ENCODE results near the gene METTL13. TPM values are rescaled to one million over a fixed set of nuclear protein-coding genes. Genes with fewer than 3 reads are reported as not detected.

Gene METTL13
- polyA plus RNA-seq, 3 donors, result 8.8 to 18.5 (median 16.0) TPM

DNA sequence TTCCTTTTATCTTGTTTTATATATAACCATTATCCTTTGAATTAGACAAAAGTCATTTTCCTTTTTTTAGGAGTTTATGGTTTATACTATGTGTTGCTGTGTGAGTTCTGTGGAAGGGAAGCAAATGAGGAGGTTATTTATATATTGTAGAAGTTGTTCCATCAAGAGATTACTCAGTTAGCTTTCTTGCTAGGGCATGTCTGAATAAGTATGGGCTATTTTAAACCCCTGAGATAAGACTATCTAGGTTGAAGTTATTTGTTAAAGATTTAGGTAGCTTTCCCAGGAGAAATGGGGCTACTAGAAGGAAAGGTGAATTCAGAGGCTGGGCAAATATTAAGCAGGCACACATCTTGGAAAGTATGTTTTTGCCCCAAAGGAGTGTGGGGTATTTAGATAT lies 23.4 kb upstream of the METTL13 start:
- H3K9me3 Mint-ChIP-seq, result peaks cover 0 to 6% (median 0%) of the 10 kb centered on the region in 7 donors
- Histone ChIP-seq H2AFZ (ENCODE audit: insufficient read depth, low read depth, low read length, poor library complexity, severe bottlenecking) (no peak overlapping the region), H3K36me3 (replicated peaks in 1 of 2; ENCODE audit: control insufficient read depth in 1 of 2, insufficient read depth in 2 of 2, low read length in 2 of 2) (no peaks in the 10 kb centered on the region), H3K9ac (ENCODE audit: insufficient read depth, low read length, poor library complexity, severe bottlenecking) (no peak overlapping the region), H3K27ac (ENCODE audit: low read depth in 1 of 2, low read length in 2 of 2) (no peak overlapping the region), H3K79me2 (ENCODE audit: insufficient read depth, low read length) (no peaks in the 10 kb centered on the region), H3K4me1 (ENCODE audit: control insufficient read depth in 1 of 2, insufficient read depth in 2 of 2, low read length in 2 of 2) (no peaks in the 10 kb centered on the region), H3K4me3 (replicated peaks in 1 of 3; ENCODE audit: low read depth in 2 of 3, low read length in 3 of 3) (no peak overlapping the region), H3K9me3 (replicated peaks in 1 of 2; ENCODE audit: control insufficient read depth in 1 of 2, insufficient read depth in 1 of 2, low read length in 2 of 2) (no peaks in the 10 kb centered on the region), H4K20me1 (ENCODE audit: insufficient read depth, low read length) (no peaks in the 10 kb centered on the region), H3K4me2 (replicated peaks; ENCODE audit: extremely low read depth, low read length, poor library complexity, severe bottlenecking) (no peak overlapping the region), H3K27me3 (ENCODE audit: control insufficient read depth in 2 of 2, insufficient read depth in 2 of 2, low read length in 2 of 2) (no peaks in the 10 kb centered on the region)
- no peak for DNase-seq
- intact Hi-C loops (cut with micrococcal nuclease), result no loop called here
- TF ChIP-seq, protein P1, sequence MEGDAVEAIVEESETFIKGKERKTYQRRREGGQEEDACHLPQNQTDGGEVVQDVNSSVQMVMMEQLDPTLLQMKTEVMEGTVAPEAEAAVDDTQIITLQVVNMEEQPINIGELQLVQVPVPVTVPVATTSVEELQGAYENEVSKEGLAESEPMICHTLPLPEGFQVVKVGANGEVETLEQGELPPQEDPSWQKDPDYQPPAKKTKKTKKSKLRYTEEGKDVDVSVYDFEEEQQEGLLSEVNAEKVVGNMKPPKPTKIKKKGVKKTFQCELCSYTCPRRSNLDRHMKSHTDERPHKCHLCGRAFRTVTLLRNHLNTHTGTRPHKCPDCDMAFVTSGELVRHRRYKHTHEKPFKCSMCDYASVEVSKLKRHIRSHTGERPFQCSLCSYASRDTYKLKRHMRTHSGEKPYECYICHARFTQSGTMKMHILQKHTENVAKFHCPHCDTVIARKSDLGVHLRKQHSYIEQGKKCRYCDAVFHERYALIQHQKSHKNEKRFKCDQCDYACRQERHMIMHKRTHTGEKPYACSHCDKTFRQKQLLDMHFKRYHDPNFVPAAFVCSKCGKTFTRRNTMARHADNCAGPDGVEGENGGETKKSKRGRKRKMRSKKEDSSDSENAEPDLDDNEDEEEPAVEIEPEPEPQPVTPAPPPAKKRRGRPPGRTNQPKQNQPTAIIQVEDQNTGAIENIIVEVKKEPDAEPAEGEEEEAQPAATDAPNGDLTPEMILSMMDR (IDR thresholded peaks at IDR 0.05), result no peak
- no peak overlapping the region for H3K27ac Mint-ChIP-seq
- no peaks in the 10 kb centered on the region for H3K36me3 Mint-ChIP-seq
- peaks cover 0 to 3% (median 3%) of the 10 kb centered on the region in 3 donors for H3K27me3 Mint-ChIP-seq (ENCODE audit: low read depth in 3 of 3)
- H3K4me1 Mint-ChIP-seq, result no peaks in the 10 kb centered on the region
- H3K4me3 Mint-ChIP-seq, result no peak overlapping the region

DNA sequence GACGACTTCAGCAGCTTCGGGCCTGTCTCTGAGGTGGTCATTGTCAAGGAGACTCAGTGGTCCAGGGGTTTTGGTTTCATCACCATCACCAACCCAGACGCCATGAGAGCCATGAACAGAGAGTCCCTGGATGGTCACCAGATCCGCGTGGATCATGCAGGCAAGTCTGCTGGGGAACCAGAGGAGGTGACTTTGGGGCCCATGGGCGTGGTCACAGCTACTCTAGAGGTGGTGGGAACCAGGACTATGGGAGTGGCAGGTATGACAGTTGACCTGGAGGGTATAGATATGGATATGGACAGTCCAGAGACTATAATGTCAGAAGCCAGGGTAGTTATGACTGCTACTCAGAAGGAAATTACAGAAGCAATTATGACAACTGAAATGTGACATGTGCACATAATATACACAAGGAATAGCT lies 19.3 kb upstream of the METTL13 start:
- H3K4me1 ChIP-seq (ENCODE audit: control insufficient read depth in 1 of 2, insufficient read depth in 2 of 2, low read length in 2 of 2), result peaks cover 12 to 13% of the 10 kb centered on the region in 2 donors
- H3K36me3 Mint-ChIP-seq, result no peaks in the 10 kb centered on the region
- H3K9me3 ChIP-seq (replicated peaks in 1 of 2; ENCODE audit: control insufficient read depth in 1 of 2, insufficient read depth in 1 of 2, low read length in 2 of 2), result no peaks in the 10 kb centered on the region
- H2AFZ ChIP-seq (ENCODE audit: insufficient read depth, low read depth, low read length, poor library complexity, severe bottlenecking), result no peak overlapping the region
- no peak overlapping the region for H3K4me3 ChIP-seq (replicated peaks in 1 of 3; ENCODE audit: low read depth in 2 of 3, low read length in 3 of 3)
- no peak overlapping the region for H3K9ac ChIP-seq (ENCODE audit: insufficient read depth, low read length, poor library complexity, severe bottlenecking)
- no peaks in the 10 kb centered on the region for H4K20me1 ChIP-seq (ENCODE audit: insufficient read depth, low read length)
- TF ChIP-seq, protein P1 (IDR thresholded peaks at IDR 0.05), result no peak
- H3K4me1 Mint-ChIP-seq, result peaks cover 13% of the 10 kb centered on the region
- peaks cover 0 to 4% (median 3%) of the 10 kb centered on the region in 3 donors for H3K27me3 Mint-ChIP-seq (ENCODE audit: low read depth in 3 of 3)
- H3K4me3 Mint-ChIP-seq, result no peak overlapping the region
- intact Hi-C loops (cut with micrococcal nuclease), result no loop called here
- H3K27ac Mint-ChIP-seq, result no peak overlapping the region
- H3K9me3 Mint-ChIP-seq, result peaks cover 0 to 1% (median 0%) of the 10 kb centered on the region in 7 donors
- WGBS (ENCODE audit: insufficient coverage), result 91% methylated on average over 4 of the region's 6 CpGs
- H3K27ac ChIP-seq (ENCODE audit: low read depth in 1 of 2, low read length in 2 of 2), result no peak overlapping the region
- no peak for DNase-seq
- no peaks in the 10 kb centered on the region for H3K36me3 ChIP-seq (replicated peaks in 1 of 2; ENCODE audit: control insufficient read depth in 1 of 2, insufficient read depth in 2 of 2, low read length in 2 of 2)
- no peaks in the 10 kb centered on the region for H3K27me3 ChIP-seq (ENCODE audit: control insufficient read depth in 2 of 2, insufficient read depth in 2 of 2, low read length in 2 of 2)
- no peaks in the 10 kb centered on the region for H3K79me2 ChIP-seq (ENCODE audit: insufficient read depth, low read length)
- no peak overlapping the region for H3K4me2 ChIP-seq (replicated peaks; ENCODE audit: extremely low read depth, low read length, poor library complexity, severe bottlenecking)

Data from CD14-positive monocyte (primary cell).